EH (cell line): ENCODE data around the gene CHCHD6.

Experiments
- DNase-seq: peaks from one replicate; pipeline ENCODE4 v3.0.0-alpha.2; 2015; ENCODE audit warnings: low read depth

CHCHD6 gene

GRCh38 chr3:126704494-126705214 lies 614 bp downstream of the CHCHD6 start:
- peak; percentile 19 for DNase-seq

GRCh38 chr3:126706631-126707030 lies 2.6 kb downstream of the CHCHD6 start:
- DNase-seq = peak; percentile 12

DNA sequence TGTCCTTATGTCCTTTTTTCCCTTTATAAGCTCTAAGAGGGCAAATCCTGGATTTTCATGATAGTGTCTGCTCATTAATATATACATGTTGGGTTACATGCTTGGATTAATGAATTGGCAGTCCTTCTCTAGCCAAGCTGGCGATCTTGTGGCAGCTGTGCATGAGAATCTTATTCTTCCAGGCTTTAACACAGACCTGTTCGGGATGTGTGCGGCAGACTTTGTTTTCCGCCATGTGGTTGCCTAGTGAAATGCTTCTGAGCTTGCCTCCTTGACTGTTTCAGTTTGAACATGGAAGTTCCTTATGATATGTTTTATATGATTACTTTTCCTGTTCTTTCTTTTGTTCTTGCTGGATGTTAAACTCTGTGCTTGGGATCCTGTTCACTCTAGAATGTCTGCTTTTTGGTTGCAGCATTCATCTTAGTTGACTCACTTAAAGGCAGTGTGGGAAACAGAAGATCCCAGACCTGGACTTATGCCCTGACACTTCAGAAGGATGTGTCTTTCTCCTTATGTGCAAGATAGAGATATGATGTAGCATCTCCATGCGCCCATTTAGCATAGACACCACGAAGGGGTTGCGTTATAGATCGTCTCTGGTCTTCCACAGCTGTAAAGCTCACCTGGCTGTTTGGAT lies 7.2 kb downstream of the CHCHD6 start:
- peak; percentile 75 for DNase-seq

DNA sequence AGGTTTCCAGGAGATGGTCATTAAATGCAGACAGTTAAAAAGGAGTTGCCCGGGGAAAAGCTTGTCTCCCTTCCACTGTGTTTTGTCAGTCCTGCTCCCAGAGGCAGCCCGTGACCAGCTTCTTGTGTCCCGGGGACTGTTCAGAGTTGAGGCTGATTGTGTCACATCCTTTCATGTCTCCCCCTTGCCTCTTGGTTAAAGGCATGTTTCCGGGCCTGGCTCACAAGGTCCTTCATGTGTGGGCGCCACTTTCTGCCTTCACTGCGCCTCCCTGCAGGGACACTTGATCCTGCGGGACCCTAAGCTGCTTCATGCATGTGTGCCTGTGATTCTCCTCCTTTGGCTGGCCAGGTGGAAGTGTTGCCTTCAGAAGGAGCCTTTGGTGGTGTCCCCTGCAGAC lies 9.2 kb downstream of the CHCHD6 start:
- DNase-seq = no peak

DNA sequence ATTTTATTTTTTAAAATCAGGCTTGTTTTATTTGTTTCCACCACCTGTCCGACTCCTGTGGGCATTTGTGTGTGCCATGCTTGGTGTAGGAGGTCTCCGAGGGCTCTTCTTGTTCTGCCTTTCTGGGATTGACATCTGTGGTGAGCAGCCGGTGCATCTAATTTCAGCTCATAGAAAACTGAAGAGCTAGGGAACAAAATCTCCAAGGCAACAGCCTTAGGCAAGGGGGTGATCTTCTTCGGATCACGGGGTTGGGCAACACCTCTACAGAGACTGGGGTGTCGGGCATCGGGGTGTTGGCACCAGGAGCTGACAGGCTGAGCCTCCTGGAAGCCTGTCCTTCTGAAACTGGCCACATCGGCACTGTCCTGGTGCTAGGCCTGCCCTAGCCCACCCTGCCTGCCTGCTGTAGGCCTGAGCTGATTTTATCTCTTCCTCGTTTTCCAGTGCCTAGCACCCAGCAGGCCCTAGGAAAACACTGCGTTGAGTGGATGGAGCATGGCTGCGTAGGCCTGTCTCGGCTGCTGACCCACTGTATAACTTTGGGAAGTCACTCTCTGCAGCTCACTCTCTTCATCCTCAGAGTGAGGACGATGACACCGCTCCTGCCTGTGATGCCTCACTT lies 10.3 kb downstream of the CHCHD6 start:
- no peak for DNase-seq

DNA sequence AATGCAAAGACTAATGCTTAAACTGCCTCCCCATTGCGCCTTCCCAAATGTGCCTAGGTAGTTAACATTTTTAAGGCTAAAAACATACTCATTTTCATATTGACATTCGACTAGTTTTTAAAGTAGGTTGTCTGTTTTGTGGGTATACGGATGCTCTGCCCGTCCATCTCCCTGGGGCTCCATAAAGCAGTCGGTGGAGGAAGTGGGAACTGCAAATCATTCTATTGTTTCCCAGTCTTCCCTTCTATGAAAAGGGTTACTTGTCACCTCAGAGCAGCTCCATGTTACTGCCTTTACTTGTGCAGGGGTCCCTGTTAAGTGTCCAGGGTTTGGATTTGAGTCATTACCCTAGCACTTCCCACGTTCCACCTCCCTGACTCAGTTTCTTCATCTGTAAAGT lies 10.9 kb downstream of the CHCHD6 start:
- no peak for DNase-seq

- DNase-seq = no peak
Observed at GRCh38 chr3:126715432-126715831, 11.4 kb downstream of the CHCHD6 start.

DNA sequence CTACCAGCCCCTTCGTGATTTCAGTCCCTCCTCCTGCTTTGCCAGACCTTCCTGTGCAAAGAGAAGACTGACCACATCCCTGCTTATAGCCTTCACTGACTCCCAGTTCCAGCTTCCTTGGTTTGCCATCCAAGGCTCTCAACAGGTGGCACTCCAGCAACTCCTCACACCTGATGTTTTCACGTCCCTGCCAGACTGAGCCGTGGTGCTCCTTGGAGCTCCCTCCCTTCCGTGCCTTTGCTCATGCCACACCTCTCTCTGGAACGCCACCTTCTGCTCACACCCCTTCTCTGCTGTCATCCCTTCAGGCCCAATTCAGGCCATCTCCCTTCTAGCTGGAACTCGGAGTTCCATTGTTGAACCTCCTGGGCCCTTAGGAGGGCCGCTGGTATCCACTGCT lies 12.0 kb downstream of the CHCHD6 start:
- no peak for DNase-seq

GRCh38 chr3:126718561-126719445 lies 14.8 kb downstream of the CHCHD6 start:
- DNase-seq = no peak

DNA sequence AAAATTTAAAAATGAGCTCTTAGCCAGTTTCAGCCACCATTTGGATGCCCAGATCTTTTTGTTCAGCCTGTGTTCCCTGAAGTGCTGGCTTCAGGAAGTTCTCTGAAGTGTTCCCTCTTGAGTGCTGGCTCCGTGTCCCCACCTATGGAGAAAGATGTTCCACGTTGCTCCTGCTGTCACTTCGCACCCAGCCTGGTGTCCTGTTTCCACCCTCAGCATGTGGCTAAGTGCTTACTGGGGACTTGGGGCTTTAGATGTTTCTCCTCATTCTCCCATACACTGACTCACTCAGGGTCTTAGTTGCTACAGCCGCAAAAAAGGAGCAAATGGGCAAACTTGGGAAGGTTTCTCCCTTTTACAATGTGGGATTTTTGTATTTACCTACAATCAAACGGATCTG lies 16.6 kb downstream of the CHCHD6 start:
- no peak for DNase-seq

GRCh38 chr3:126721246-126721645 lies 17.2 kb downstream of the CHCHD6 start:
- DNase-seq = no peak

- no peak for DNase-seq
Observed at GRCh38 chr3:126723237-126723636, 19.2 kb downstream of the CHCHD6 start.

GRCh38 chr3:126723801-126724200 lies 19.8 kb downstream of the CHCHD6 start:
- DNase-seq = no peak

DNA sequence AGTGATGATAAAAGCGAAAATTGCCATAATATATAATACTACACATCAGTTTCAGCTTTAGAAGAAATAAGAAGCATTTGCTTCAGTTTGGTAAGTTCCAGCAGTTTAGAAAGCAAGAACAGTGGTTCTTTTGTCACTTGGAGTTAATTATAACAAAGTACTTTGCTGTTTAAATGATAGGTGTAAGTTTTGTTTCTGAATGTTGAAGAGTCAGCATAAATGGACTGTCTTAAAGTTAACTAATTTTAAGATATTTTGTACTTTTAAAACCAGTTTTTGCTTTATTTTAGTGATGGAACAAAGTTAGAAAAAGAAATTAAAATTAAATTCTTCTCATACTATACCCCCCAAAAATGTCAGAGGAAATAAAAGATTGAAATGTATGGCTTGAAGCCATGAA lies 24.6 kb downstream of the CHCHD6 start:
- no peak for DNase-seq

- DNase-seq = no peak
Observed at GRCh38 chr3:126730376-126730775, 26.3 kb downstream of the CHCHD6 start.

DNA sequence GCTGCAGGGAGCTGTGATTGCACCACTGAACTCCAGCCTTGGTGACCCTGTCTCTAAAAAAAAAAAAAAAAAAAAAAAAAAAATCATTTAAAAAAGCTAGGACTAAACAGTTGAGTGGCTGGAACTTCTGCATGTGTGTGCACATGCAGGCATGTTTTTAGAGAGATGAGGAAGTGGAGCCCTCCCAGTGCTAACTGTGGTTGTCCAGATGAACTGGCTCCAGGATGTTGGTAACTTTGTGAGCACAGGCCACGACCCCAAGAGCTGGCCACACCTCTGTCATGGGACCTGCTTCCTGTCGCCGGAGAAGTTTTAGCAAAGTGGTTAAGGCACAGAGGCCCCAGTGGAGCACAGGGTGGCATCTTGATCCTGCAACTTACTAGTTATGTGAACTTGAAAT lies 27.0 kb downstream of the CHCHD6 start:
- DNase-seq = no peak

GRCh38 chr3:126732281-126733060 lies 28.4 kb downstream of the CHCHD6 start:
- DNase-seq = peak; percentile 16

DNA sequence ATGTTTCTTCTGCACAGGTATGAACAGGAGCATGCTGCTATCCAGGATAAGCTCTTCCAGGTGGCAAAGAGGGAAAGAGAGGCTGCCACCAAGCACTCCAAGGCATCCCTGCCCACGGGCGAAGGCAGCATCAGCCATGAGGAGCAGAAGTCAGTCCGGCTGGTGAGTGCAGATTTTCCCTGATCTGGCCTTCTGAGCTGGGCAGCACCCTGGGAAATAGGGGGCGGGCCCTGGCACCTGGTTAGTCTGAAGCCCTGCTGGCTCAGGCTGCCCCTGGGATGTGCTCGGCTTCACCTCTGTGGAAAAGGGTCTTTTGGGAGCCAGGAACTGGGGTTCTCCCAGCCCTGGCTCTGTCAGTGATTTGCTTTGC lies 29.0 kb downstream of the CHCHD6 start:
- no peak for DNase-seq

DNA sequence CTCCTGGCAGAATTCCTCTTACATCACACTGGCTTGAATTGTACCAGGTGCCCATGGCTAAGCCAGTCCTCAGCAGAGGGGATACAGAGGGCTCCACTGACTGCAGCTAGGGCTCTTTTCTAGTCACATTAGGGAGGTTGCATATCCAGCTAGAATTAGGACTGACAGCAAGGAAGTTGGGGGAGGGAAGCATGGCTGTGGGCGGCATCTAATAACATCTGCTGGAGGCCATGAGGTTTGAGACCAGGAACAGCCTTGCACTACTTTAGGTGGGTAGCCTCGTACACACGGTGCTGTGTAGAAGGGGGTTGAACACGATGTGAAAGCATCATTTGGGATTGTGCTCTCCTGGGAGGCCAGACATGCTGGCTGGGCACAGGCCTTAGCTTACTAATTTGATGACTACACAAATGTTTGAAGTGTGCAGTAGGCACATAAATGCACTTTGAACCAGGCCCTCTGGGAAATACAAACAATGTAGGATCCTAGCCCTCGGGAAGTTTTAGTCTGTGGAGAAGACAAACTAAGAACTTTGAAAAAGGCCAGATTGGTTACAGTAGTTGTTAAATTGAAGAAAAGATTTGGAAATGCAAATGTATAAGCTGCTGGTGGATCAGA lies 30.2 kb downstream of the CHCHD6 start:
- no peak for DNase-seq

- DNase-seq = no peak
Observed at GRCh38 chr3:126737527-126737926, 33.5 kb downstream of the CHCHD6 start.

DNA sequence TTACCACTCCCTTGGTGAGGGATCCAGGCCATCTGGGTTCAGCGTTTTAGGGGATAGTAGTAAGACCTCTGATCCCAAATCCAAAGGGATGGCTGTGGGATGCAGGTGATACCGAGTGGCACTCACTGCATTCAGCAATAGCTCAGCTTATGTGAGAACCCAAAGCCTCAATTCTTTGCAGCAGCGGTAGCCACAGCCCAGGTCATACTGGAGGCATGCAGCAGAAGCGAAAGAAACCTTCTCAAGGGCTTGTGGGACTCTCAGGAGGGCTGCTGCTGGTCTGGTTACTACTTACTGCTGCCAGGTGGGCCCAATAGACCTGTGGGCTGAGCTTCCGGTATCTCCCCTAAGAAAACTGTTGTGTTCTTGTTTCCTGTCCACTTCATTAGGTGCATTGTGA lies 38.0 kb downstream of the CHCHD6 start:
- DNase-seq = no peak
